Endodermal cell (in vitro differentiated cells): ENCODE measurements around the gene ZNF207. TPM values are rescaled to one million over a fixed set of nuclear protein-coding genes. Genes with fewer than 3 reads are reported as not detected.

ENCODE experiments used
- DNase-seq: peaks from one replicate; pipeline ENCODE4 v3.0.0-alpha.2; 2017
- H3K27ac ChIP-seq: 2 replicates; pipeline ENCODE4 v1.5.1; 2013; ENCODE audit warnings: mild to moderate bottlenecking, low read depth, low read length, moderate library complexity
- H3K27me3 ChIP-seq: 2 replicates; pipeline ENCODE4 v1.6.1; 2013; ENCODE audit warnings: mild to moderate bottlenecking, low read length, moderate library complexity; ENCODE audit not compliant: insufficient read depth, control insufficient read depth, poor library complexity, severe bottlenecking
- H3K36me3 ChIP-seq: 2 replicates; pipeline ENCODE4 v1.7.0; 2013; ENCODE audit warnings: mild to moderate bottlenecking, low read length, moderate library complexity; ENCODE audit not compliant: control insufficient read depth, insufficient read depth
- H3K4me1 ChIP-seq: one replicate; pipeline ENCODE4 v1.7.0; 2013; ENCODE audit warnings: low read length; ENCODE audit not compliant: control insufficient read depth, insufficient read depth
- H3K4me3 ChIP-seq: 2 replicates; pipeline ENCODE4 v1.5.1; 2013; ENCODE audit warnings: mild to moderate bottlenecking, low read length, moderate library complexity
- H3K9ac ChIP-seq: 2 replicates; pipeline ENCODE4 v1.6.1; 2013; ENCODE audit warnings: mild to moderate bottlenecking, low read length, moderate library complexity; ENCODE audit not compliant: poor library complexity, severe bottlenecking; ENCODE audit errors: extremely low read depth
- H3K9me3 ChIP-seq: 2 replicates; pipeline ENCODE4 v1.6.1; 2013; ENCODE audit warnings: mild to moderate bottlenecking, low read length, moderate library complexity; ENCODE audit not compliant: control insufficient read depth
- H3K27ac Mint-ChIP-seq: 2 replicates; pipeline ENCODE4 v1.8.0; 2020; ENCODE audit warnings: mixed read lengths
- H3K27me3 Mint-ChIP-seq: 2 replicates; pipeline ENCODE4 v1.8.0; 2021; ENCODE audit warnings: mild to moderate bottlenecking, mixed read lengths; ENCODE audit not compliant: insufficient read depth
- H3K36me3 Mint-ChIP-seq: 2 replicates; pipeline ENCODE4 v1.8.0; 2020; ENCODE audit warnings: low read depth, mixed read lengths
- H3K4me1 Mint-ChIP-seq: 2 replicates; pipeline ENCODE4 v1.8.0; 2020; ENCODE audit warnings: mixed read lengths
- H3K4me3 Mint-ChIP-seq: 2 replicates; pipeline ENCODE4 v1.8.0; 2020; ENCODE audit warnings: mild to moderate bottlenecking, moderate library complexity, mixed read lengths
- H3K9me3 Mint-ChIP-seq: 2 replicates; pipeline ENCODE4 v1.8.0; 2020; ENCODE audit warnings: mild to moderate bottlenecking, mixed read lengths
- CTCF ChIP-seq: fragments of 200-600 bp; sonication (generic); conservative IDR thresholded peaks from 2 replicates; pipeline ENCODE4 v1.5.0; 2021; ENCODE audit warnings: antibody characterized with exemption, mild to moderate bottlenecking
- WGBS, 2 experiments: methylation state at CpG; one replicate each; pipeline versions ENCODE4 v1.1.5 to v1.1.7; 2013; ENCODE audit warnings: missing lambda C conversion rate in 2 of 2, mixed read lengths in 1 of 2; ENCODE audit not compliant: insufficient coverage in 1 of 2, insufficient read length in 1 of 2; 5-methylcytosine and 5-hydroxymethylcytosine counted together
- total RNA-seq, 2 donors: library from RNA; stranded (reverse); fragmentation: NEBNext Ultra II Directional in 1 of 2; extraction: Animal tissue kit (Norgen Biotek cat#: 25700) in 1 of 2; gene quantifications; 2 replicates in 1 of 2; 3 replicates in 1 of 2; pipeline ENCODE4 v1.2.1, GENCODE V29; 2021

ZNF207 gene
- total RNA-seq, 2 donors from 2014 or later, result 234 to 255 TPM

- H3K4me3 Mint-ChIP-seq, result no peak overlapping the region
These were observed 3.9 kb upstream of the ZNF207 start for GRCh38 chr17:32345951-32346600.

DNA sequence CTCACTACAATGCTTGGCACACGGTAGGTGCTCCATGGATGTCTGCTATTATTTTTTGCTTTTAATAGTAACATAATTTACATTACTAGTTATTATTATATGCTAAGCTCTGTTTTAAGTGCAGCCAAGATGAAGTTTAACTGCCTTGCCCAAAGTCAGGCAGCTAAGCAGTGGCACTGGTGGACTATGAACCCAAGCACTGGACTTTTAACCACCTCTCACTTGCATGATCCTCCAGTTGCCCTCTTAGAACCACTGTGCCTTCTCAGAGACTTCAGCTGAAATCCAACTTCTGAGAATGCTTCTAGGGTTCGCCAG lies 1.5 kb upstream of the ZNF207 start:
- Mint-ChIP-seq H3K4me1 (peaks cover 7% of the 10 kb centered on the region), H3K27ac (no peak overlapping the region), H3K4me3 (peak overlapping the region; percentile 100), H3K9me3 (no peaks in the 10 kb centered on the region), H3K27me3 (no peaks in the 10 kb centered on the region), H3K36me3 (peaks cover 28% of the 10 kb centered on the region)
- Histone ChIP-seq H3K4me3 (no peak overlapping the region), H3K27me3 (no peaks in the 10 kb centered on the region), H3K36me3 (peaks cover 20% of the 10 kb centered on the region), H3K27ac (no peak overlapping the region), H3K9me3 (no peaks in the 10 kb centered on the region), H3K9ac (no peak overlapping the region), H3K4me1 (no peaks in the 10 kb centered on the region)
- WGBS, 2 experiments, result 100% methylated on average over 1 of the region's 2 CpGs; no CpG with 5 or more reads in 1 of the 2 experiments
- DNase-seq, result no peak
- TF ChIP-seq CTCF, result no peak

More at GRCh38 chr17:32345951-32346600, 3.9 kb upstream of the ZNF207 start:
- TF ChIP-seq CTCF, result no peak
- 88 to 95% methylated on average over 6 to 11 of the region's 11 CpGs for WGBS, 2 experiments
- Histone ChIP-seq H3K27me3 (no peaks in the 10 kb centered on the region), H3K36me3 (no peaks in the 10 kb centered on the region), H3K27ac (no peak overlapping the region), H3K9me3 (no peaks in the 10 kb centered on the region), H3K4me1 (no peaks in the 10 kb centered on the region), H3K9ac (no peak overlapping the region), H3K4me3 (no peak overlapping the region)
- Mint-ChIP-seq H3K27me3 (no peaks in the 10 kb centered on the region), H3K4me1 (peaks cover 5% of the 10 kb centered on the region), H3K27ac (no peak overlapping the region), H3K36me3 (peaks cover 6% of the 10 kb centered on the region), H3K9me3 (no peaks in the 10 kb centered on the region)
- DNase-seq, result no peak

- peaks cover 28% of the 10 kb centered on the region for H3K36me3 ChIP-seq
- H3K27ac Mint-ChIP-seq, result peak overlapping the region; percentile 100
- H3K27ac ChIP-seq, result peak overlapping the region; percentile 98
- H3K36me3 Mint-ChIP-seq, result peaks cover 38% of the 10 kb centered on the region
- 36 to 43% methylated on average over 11 to 15 of the region's 15 CpGs for WGBS, 2 experiments
- TF ChIP-seq CTCF, result no peak
- H3K4me1 ChIP-seq, result no peaks in the 10 kb centered on the region
- peaks cover 7% of the 10 kb centered on the region for H3K4me1 Mint-ChIP-seq
- H3K4me3 ChIP-seq, result peak overlapping the region; percentile 87
- H3K27me3 ChIP-seq, result no peaks in the 10 kb centered on the region
- H3K9ac ChIP-seq, result peak overlapping the region; percentile 100
- no peaks in the 10 kb centered on the region for H3K27me3 Mint-ChIP-seq
- H3K9me3 ChIP-seq, result no peaks in the 10 kb centered on the region
- DNase-seq, result peak; percentile 74
- H3K4me3 Mint-ChIP-seq, result peak overlapping the region; percentile 100
- H3K9me3 Mint-ChIP-seq, result no peaks in the 10 kb centered on the region
These were observed 479 bp upstream of the ZNF207 start for GRCh38 chr17:32349503-32349853.
